Immature natural killer cell (primary cell): ENCODE data around the gene NDUFB3. TPM values are rescaled to one million over a fixed set of nuclear protein-coding genes. Genes with fewer than 3 reads are reported as not detected.
"Not testable (repeated sequence)": the region's sequence is repeated elsewhere in the genome, so short reads cannot be mapped to it uniquely, and the experiment has no call there.

Experiments used
- DNase-seq, 3 donors: peaks; one replicate each; pipeline ENCODE4 v3.0.0; 2022; ENCODE audit warnings: mixed read lengths in 1 of 3
- H3K27ac Mint-ChIP-seq, 6 donors: one replicate each; pipeline ENCODE4 v1.8.0; 2020; ENCODE audit warnings: mixed read lengths in 6 of 6, mild to moderate bottlenecking in 5 of 6, inconsistent platforms in 4 of 6, moderate library complexity in 3 of 6
- H3K27me3 Mint-ChIP-seq, 3 donors: one replicate each; pipeline ENCODE4 v1.8.0; 2020 to 2021; ENCODE audit warnings: low read depth in 3 of 3, mild to moderate bottlenecking in 3 of 3, mixed read lengths in 3 of 3, moderate library complexity in 3 of 3, inconsistent platforms in 1 of 3
- H3K36me3 Mint-ChIP-seq, 3 donors: one replicate each; pipeline ENCODE4 v1.8.0; 2020; ENCODE audit warnings: mixed read lengths in 3 of 3, inconsistent platforms in 2 of 3, mild to moderate bottlenecking in 2 of 3
- H3K4me1 Mint-ChIP-seq, 2 donors: one replicate each; pipeline ENCODE4 v1.8.0; 2020; ENCODE audit warnings: inconsistent platforms in 2 of 2, mild to moderate bottlenecking in 2 of 2, mixed read lengths in 2 of 2, moderate library complexity in 1 of 2
- H3K4me3 Mint-ChIP-seq, 5 donors: one replicate each; pipeline ENCODE4 v1.8.0; 2020; ENCODE audit warnings: mild to moderate bottlenecking in 5 of 5, mixed read lengths in 5 of 5, inconsistent platforms in 3 of 5, moderate library complexity in 3 of 5
- H3K9me3 Mint-ChIP-seq, 6 donors: one replicate each; pipeline ENCODE4 v1.8.0; 2020; ENCODE audit warnings: mild to moderate bottlenecking in 6 of 6, mixed read lengths in 6 of 6, inconsistent platforms in 4 of 6, moderate library complexity in 3 of 6
- polyA plus RNA-seq, 3 donors: library from polyadenylated mRNA; unstranded; fragments of 300-500 nt; fragmentation: Illumina TruSeq; gene quantifications; one replicate each; pipeline ENCODE4 v1.2.3, GENCODE V29; 2021

Gene NDUFB3
- polyA plus RNA-seq, 3 donors from 2014 or later = 211 to 234 (median 225) TPM

GRCh38 chr2:201109186-201109585 is 37.4 kb downstream of the NDUFB3 start:
- peaks cover 0 to 3% (median 0%) of the 10 kb centered on the region in 3 donors for H3K27me3 Mint-ChIP-seq
- H3K4me1 Mint-ChIP-seq = peaks cover 5 to 8% of the 10 kb centered on the region in 2 donors
- H3K36me3 Mint-ChIP-seq = peaks cover 5 to 13% (median 13%) of the 10 kb centered on the region in 3 donors
- H3K9me3 Mint-ChIP-seq = no peaks in the 10 kb centered on the region
- no peak for DNase-seq
- no peak overlapping the region for H3K4me3 Mint-ChIP-seq
- H3K27ac Mint-ChIP-seq = no peak overlapping the region

- DNase-seq = no peak
- Mint-ChIP-seq H3K27ac (no peak overlapping the region), H3K36me3 (peaks cover 5 to 13% (median 13%) of the 10 kb centered on the region in 3 donors), H3K9me3 (no peaks in the 10 kb centered on the region), H3K27me3 (peaks cover 3 to 9% (median 5%) of the 10 kb centered on the region in 3 donors), H3K4me3 (no peak overlapping the region), H3K4me1 (peaks cover 19 to 22% of the 10 kb centered on the region in 2 donors)
These were observed 38.8 kb downstream of the NDUFB3 start for GRCh38 chr2:201110615-201111014.

- no peak overlapping the region for H3K4me3 Mint-ChIP-seq
- H3K27me3 Mint-ChIP-seq = peaks cover 7 to 14% (median 10%) of the 10 kb centered on the region in 3 donors
- H3K27ac Mint-ChIP-seq = no peak overlapping the region
- H3K4me1 Mint-ChIP-seq = peaks cover 23 to 27% of the 10 kb centered on the region in 2 donors
- H3K9me3 Mint-ChIP-seq = no peaks in the 10 kb centered on the region
- DNase-seq = no peak
- H3K36me3 Mint-ChIP-seq = peaks cover 5 to 9% (median 9%) of the 10 kb centered on the region in 3 donors
These were observed 39.3 kb downstream of the NDUFB3 start for GRCh38 chr2:201111096-201111495.

DNA sequence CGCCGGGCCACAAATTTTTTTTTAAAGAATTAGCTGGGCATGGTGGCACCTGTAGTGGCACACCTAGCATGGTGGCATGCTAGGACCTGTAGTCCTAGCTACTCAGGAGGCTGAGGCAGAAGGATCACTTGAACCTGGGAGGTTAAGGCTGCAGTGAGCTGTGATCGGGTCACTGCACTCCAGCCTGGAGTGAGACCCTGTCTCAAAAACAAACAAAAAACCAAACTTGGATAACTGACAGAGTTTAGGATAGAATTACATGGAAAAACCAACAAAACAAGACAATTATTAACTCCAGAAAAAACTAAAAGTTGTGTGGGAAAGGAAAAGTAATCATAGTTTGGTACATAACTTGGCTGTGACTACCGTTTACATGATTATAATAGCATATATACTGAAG is 42.5 kb downstream of the NDUFB3 start:
- Mint-ChIP-seq H3K4me3 (peak overlapping the region; percentile 93 to 99 (median 95)), H3K4me1 (peaks cover 36 to 40% of the 10 kb centered on the region in 2 donors), H3K9me3 (peaks cover 0 to 1% (median 0%) of the 10 kb centered on the region in 6 donors), H3K27ac (peak overlapping the region; percentile 94 to 100 (median 98)), H3K36me3 (peaks cover 2 to 8% (median 6%) of the 10 kb centered on the region in 3 donors), H3K27me3 (peaks cover 31 to 41% (median 39%) of the 10 kb centered on the region in 3 donors)
- no peak for DNase-seq

GRCh38 chr2:201114846-201115245 is 43.0 kb downstream of the NDUFB3 start:
- peak overlapping the region; percentile 93 to 99 (median 95) for H3K4me3 Mint-ChIP-seq
- peaks cover 0 to 1% (median 0%) of the 10 kb centered on the region in 6 donors for H3K9me3 Mint-ChIP-seq
- peaks cover 33 to 46% (median 44%) of the 10 kb centered on the region in 3 donors for H3K27me3 Mint-ChIP-seq
- H3K36me3 Mint-ChIP-seq = peaks cover 5 to 12% (median 9%) of the 10 kb centered on the region in 3 donors
- DNase-seq = no peak
- peak overlapping the region; percentile 96 to 100 (median 98) for H3K27ac Mint-ChIP-seq
- H3K4me1 Mint-ChIP-seq = peaks cover 36 to 40% of the 10 kb centered on the region in 2 donors

DNA sequence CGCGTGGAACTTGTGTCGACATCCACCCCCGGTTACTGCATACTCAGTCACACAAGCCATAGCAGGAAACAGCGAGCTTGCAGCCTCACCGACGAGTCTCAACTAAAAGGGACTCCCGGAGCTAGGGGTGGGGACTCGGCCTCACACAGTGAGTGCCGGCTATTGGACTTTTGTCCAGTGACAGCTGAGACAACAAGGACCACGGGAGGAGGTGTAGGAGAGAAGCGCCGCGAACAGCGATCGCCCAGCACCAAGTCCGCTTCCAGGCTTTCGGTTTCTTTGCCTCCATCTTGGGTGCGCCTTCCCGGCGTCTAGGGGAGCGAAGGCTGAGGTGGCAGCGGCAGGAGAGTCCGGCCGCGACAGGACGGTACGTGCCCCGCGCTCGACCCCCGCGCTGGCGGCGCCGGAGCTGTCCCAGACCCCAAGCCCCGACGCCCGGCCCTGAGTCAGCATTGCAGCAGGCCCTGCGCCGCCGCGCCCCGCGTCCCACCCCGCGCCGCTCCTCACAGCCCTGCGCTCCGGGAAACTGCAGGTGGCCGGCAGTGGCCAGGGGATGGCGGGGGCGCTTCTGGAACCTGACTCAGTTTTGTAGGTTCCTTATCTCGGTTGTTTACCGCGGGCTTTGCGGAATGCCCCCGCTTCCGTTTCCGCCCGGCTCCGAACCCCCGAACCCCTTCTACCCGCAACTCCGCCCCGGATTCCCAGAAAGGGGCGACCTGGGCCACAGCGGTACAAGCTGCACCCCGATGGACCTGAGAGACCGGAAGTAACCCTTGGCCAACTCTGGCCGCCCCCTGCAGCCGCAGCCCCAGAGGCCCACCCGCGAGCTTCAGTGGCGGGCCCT is 44.5 kb downstream of the NDUFB3 start, which contains the start of gene CFLAR:
Gene CFLAR (plus strand): TSS at position 50 of the 844 bp plus-strand sequence. CDS start 13,702 bp downstream, outside the sequence.
- peak within 1 kb of the TSS; percentile 96 to 100 (median 98) for H3K27ac Mint-ChIP-seq
- peak; percentile 88 to 91 (median 89) for DNase-seq
- H3K36me3 Mint-ChIP-seq = peaks cover 15 to 20% (median 16%) of the 10 kb centered on the region in 3 donors
- H3K9me3 Mint-ChIP-seq = peaks cover 0 to 1% (median 0%) of the 10 kb centered on the region in 6 donors
- peaks cover 44 to 50% of the 10 kb centered on the region in 2 donors for H3K4me1 Mint-ChIP-seq
- H3K27me3 Mint-ChIP-seq = peaks cover 36 to 50% (median 49%) of the 10 kb centered on the region in 3 donors
- H3K4me3 Mint-ChIP-seq = peak within 1 kb of the TSS; percentile 93 to 99 (median 95)

DNA sequence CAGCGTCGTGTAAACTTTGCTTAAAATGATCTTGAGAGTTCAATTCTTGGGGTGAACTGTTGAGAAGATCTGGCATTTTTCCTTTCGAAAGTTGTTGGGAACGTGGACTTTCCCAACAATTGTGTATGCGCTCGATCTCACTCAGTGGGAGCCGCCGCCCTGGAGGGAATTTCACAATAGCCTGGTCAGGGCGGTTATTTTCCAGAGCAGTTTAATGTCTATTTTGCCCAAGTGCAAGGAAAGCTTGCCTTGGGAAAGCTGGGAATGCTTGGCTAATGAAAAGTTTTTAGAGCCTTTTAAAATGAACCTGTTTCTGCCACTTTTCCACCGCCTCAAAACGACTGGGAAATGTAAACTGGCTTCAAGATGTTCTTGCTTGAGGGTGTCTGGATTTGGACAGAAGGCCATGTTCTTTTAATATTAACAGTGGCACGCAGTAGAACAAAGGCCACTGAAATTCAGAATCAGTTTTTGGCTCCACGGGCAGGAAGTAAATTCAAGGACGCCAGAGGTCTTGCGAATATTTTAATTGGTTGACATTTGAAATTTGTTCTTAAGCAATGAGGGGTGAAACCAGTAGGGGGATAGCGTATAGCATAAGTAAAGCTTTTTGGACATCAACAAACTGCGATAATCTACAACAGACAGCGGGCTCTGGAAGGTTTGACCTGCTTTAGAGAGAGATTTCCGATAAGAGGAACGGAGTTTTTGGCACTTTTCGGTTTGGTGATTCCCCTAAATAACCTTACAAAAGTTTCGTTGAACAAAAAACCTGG is 45.3 kb downstream of the NDUFB3 start:
- Mint-ChIP-seq H3K27me3 (peaks cover 36 to 50% (median 49%) of the 10 kb centered on the region in 3 donors), H3K4me3 (peak overlapping the region; percentile 93 to 99 (median 95)), H3K4me1 (peaks cover 51 to 58% of the 10 kb centered on the region in 2 donors), H3K36me3 (peaks cover 19 to 25% (median 21%) of the 10 kb centered on the region in 3 donors), H3K27ac (peak overlapping the region; percentile 95 to 100 (median 98)), H3K9me3 (peaks cover 0 to 1% (median 0%) of the 10 kb centered on the region in 6 donors)
- peak; percentile 76 to 82 (median 80) for DNase-seq

GRCh38 chr2:201117735-201118094 is 45.9 kb downstream of the NDUFB3 start:
- Mint-ChIP-seq H3K4me1 (peaks cover 56 to 64% of the 10 kb centered on the region in 2 donors), H3K27ac (peak overlapping the region; percentile 95 to 100 (median 98)), H3K36me3 (peaks cover 25 to 30% (median 27%) of the 10 kb centered on the region in 3 donors), H3K4me3 (peak overlapping the region; percentile 93 to 99 (median 95)), H3K27me3 (peaks cover 36 to 55% (median 49%) of the 10 kb centered on the region in 3 donors)
- DNase-seq, H3K9me3 Mint-ChIP-seq: not testable (repeated sequence)

GRCh38 chr2:201118121-201118960 is 46.5 kb downstream of the NDUFB3 start:
- peak; percentile 85 to 86 (median 85) for DNase-seq
- Mint-ChIP-seq H3K4me1 (peaks cover 62 to 68% of the 10 kb centered on the region in 2 donors), H3K27ac (peak overlapping the region; percentile 95 to 100 (median 98)), H3K27me3 (peaks cover 36 to 55% (median 49%) of the 10 kb centered on the region in 3 donors), H3K4me3 (peak overlapping the region; percentile 93 to 99 (median 95)), H3K36me3 (peaks cover 31 to 32% (median 32%) of the 10 kb centered on the region in 3 donors), H3K9me3 (peaks cover 0 to 1% (median 0%) of the 10 kb centered on the region in 6 donors)

GRCh38 chr2:201118961-201119854 is 47.4 kb downstream of the NDUFB3 start:
- peaks cover 35 to 36% (median 36%) of the 10 kb centered on the region in 3 donors for H3K36me3 Mint-ChIP-seq
- peaks cover 0 to 1% (median 0%) of the 10 kb centered on the region in 6 donors for H3K9me3 Mint-ChIP-seq
- DNase-seq = peak; percentile 52 to 60 (median 55)
- H3K4me1 Mint-ChIP-seq = peaks cover 66 to 71% of the 10 kb centered on the region in 2 donors
- H3K27me3 Mint-ChIP-seq = peaks cover 39 to 62% (median 53%) of the 10 kb centered on the region in 3 donors
- H3K27ac Mint-ChIP-seq = peak overlapping the region; percentile 95 to 100 (median 98)
- peak overlapping the region; percentile 93 to 99 (median 95) for H3K4me3 Mint-ChIP-seq

DNA sequence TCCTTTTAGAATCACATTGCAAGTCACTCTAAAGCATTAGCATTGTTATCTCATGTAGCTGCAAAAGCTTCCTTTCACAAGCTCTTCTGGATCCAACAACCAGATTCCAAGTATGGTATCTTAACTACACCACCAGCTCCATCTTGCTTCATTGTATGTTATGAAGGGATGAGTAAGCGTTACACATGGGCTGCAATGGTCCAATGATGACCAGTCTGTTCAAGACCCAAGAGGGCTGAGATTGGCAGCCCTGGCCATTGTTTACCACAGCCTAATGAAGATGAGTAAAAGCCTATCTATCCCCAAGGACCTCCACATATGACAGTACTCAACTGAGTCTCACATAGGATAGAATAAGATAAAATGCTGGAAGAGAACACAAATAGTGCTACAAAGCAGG is 50.5 kb downstream of the NDUFB3 start:
- peak overlapping the region; percentile 93 to 99 (median 95) for H3K4me3 Mint-ChIP-seq
- peak overlapping the region; percentile 95 to 100 (median 99) for H3K27ac Mint-ChIP-seq
- no peak for DNase-seq
- peaks cover 32 to 58% (median 48%) of the 10 kb centered on the region in 3 donors for H3K27me3 Mint-ChIP-seq
- peaks cover 36 to 44% (median 41%) of the 10 kb centered on the region in 3 donors for H3K36me3 Mint-ChIP-seq
- H3K4me1 Mint-ChIP-seq = peaks cover 73 to 74% of the 10 kb centered on the region in 2 donors
- H3K9me3 Mint-ChIP-seq = peaks cover 0 to under 1% (median 0%) of the 10 kb centered on the region in 6 donors
